Panc1 (cell line): ENCODE measurements around the gene MPP2.

Experiments used
- POLR2AphosphoS5 ChIP-seq: IDR thresholded peaks from 2 replicates; pipeline ENCODE4 v1.6.1; 2012; ENCODE audit warnings: mild to moderate bottlenecking, low read depth, low read length, moderate library complexity
- TF ChIP-seq, protein P1 (sequence below): fragments of 450-650 bp; IDR thresholded peaks from 2 replicates; pipeline ENCODE4 v1.5.1; 2017; ENCODE audit warnings: mild to moderate bottlenecking
- TF ChIP-seq, protein P2 (sequence below), 2 experiments: IDR thresholded peaks; 2 replicates each; pipeline ENCODE4 v1.6.1; 2011 to 2012; ENCODE audit warnings: low read depth in 2 of 2, control low read depth in 1 of 2, low read length in 1 of 2, mild to moderate bottlenecking in 1 of 2, moderate library complexity in 1 of 2; ENCODE audit not compliant: insufficient read depth in 1 of 2

DNA sequence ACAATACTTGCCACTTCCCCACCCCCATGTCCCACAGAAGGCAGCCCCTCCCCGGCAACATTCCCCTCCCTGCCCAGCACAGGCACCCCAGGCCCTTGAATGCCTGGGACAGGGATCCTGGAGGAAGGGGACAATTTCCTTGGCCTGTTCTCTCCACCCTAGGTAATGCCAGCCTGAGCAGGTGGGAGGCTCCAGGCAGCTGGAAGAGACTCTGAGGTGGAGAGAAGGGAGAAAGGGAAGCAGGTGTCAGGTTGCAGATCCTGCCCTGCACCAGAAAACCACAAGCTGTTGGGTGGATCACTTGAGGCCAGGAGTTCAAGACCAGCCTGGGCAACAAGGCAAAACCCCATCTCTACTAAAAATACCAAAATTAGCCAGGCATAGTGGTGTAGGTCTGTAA lies 8.9 kb downstream of the MPP2 start:
- TF ChIP-seq, protein P1, sequence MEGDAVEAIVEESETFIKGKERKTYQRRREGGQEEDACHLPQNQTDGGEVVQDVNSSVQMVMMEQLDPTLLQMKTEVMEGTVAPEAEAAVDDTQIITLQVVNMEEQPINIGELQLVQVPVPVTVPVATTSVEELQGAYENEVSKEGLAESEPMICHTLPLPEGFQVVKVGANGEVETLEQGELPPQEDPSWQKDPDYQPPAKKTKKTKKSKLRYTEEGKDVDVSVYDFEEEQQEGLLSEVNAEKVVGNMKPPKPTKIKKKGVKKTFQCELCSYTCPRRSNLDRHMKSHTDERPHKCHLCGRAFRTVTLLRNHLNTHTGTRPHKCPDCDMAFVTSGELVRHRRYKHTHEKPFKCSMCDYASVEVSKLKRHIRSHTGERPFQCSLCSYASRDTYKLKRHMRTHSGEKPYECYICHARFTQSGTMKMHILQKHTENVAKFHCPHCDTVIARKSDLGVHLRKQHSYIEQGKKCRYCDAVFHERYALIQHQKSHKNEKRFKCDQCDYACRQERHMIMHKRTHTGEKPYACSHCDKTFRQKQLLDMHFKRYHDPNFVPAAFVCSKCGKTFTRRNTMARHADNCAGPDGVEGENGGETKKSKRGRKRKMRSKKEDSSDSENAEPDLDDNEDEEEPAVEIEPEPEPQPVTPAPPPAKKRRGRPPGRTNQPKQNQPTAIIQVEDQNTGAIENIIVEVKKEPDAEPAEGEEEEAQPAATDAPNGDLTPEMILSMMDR = no peak
- TF ChIP-seq, protein P2, sequence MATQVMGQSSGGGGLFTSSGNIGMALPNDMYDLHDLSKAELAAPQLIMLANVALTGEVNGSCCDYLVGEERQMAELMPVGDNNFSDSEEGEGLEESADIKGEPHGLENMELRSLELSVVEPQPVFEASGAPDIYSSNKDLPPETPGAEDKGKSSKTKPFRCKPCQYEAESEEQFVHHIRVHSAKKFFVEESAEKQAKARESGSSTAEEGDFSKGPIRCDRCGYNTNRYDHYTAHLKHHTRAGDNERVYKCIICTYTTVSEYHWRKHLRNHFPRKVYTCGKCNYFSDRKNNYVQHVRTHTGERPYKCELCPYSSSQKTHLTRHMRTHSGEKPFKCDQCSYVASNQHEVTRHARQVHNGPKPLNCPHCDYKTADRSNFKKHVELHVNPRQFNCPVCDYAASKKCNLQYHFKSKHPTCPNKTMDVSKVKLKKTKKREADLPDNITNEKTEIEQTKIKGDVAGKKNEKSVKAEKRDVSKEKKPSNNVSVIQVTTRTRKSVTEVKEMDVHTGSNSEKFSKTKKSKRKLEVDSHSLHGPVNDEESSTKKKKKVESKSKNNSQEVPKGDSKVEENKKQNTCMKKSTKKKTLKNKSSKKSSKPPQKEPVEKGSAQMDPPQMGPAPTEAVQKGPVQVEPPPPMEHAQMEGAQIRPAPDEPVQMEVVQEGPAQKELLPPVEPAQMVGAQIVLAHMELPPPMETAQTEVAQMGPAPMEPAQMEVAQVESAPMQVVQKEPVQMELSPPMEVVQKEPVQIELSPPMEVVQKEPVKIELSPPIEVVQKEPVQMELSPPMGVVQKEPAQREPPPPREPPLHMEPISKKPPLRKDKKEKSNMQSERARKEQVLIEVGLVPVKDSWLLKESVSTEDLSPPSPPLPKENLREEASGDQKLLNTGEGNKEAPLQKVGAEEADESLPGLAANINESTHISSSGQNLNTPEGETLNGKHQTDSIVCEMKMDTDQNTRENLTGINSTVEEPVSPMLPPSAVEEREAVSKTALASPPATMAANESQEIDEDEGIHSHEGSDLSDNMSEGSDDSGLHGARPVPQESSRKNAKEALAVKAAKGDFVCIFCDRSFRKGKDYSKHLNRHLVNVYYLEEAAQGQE (IDR thresholded peaks at IDR 0.05; ENCODE audit: insufficient read depth in 1 of 2, low read depth in 2 of 2, low read length in 1 of 2) = no peak
- no peak for TF ChIP-seq POLR2AphosphoS5
